ENCODE data around the gene FANCC.

Gene FANCC

GRCh38 chr9:95147452-95148207 is 169.9 kb downstream of the FANCC start:
- DNase-seq (ENCODE audit: low read depth), result no peak

GRCh38 chr9:95143591-95144561 is 173.6 kb downstream of the FANCC start:
- DNase-seq (ENCODE audit: low read depth), result no peak
- no peak for TF ChIP-seq CTCF (IDR thresholded peaks at IDR 0.05; ENCODE audit: control insufficient read depth, extremely low read depth, insufficient read depth)
- H3K4me3 ChIP-seq (ENCODE audit: low read depth, low read length), result no peak overlapping the region

More at GRCh38 chr9:95147452-95148207, 169.9 kb downstream of the FANCC start:
- no peak for TF ChIP-seq CTCF (IDR thresholded peaks at IDR 0.05; ENCODE audit: control insufficient read depth, extremely low read depth, insufficient read depth)
- no peak overlapping the region for H3K4me3 ChIP-seq (ENCODE audit: low read depth, low read length)

GRCh38 chr9:95142728-95143127 is 174.8 kb downstream of the FANCC start:
- no peak for DNase-seq (ENCODE audit: low read depth)
- no peak overlapping the region for H3K4me3 ChIP-seq (ENCODE audit: low read depth, low read length)
- no peak for TF ChIP-seq CTCF (IDR thresholded peaks at IDR 0.05; ENCODE audit: control insufficient read depth, extremely low read depth, insufficient read depth)

- TF ChIP-seq CTCF (IDR thresholded peaks at IDR 0.05; ENCODE audit: control insufficient read depth, extremely low read depth, insufficient read depth), result no peak
Measured at GRCh38 chr9:95142315-95142714, 175.2 kb downstream of the FANCC start.

GRCh38 chr9:95140821-95141220 is 176.7 kb downstream of the FANCC start:
- no peak overlapping the region for H3K4me3 ChIP-seq (ENCODE audit: low read depth, low read length)
- DNase-seq (ENCODE audit: low read depth), result no peak
- TF ChIP-seq CTCF (IDR thresholded peaks at IDR 0.05; ENCODE audit: control insufficient read depth, extremely low read depth, insufficient read depth), result no peak

More at GRCh38 chr9:95142315-95142714, 175.2 kb downstream of the FANCC start:
- no peak for DNase-seq (ENCODE audit: low read depth)
- H3K4me3 ChIP-seq (ENCODE audit: low read depth, low read length), result no peak overlapping the region

GRCh38 chr9:95139126-95139525 is 178.4 kb downstream of the FANCC start:
- H3K4me3 ChIP-seq (ENCODE audit: low read depth, low read length), result no peak overlapping the region
- no peak for DNase-seq (ENCODE audit: low read depth)
- TF ChIP-seq CTCF (IDR thresholded peaks at IDR 0.05; ENCODE audit: control insufficient read depth, extremely low read depth, insufficient read depth), result no peak
